Neural cell (in vitro differentiated cells): ENCODE results near the gene CDH19.

Source experiments
- EP300 ChIP-seq: fragments of 450-650 bp; conservative IDR thresholded peaks from 2 replicates; pipeline ENCODE4 v1.6.1; 2014; ENCODE audit warnings: antibody characterized with exemption, mild to moderate bottlenecking, moderate library complexity; ENCODE audit not compliant: poor library complexity, severe bottlenecking
- POLR2AphosphoS5 ChIP-seq: IDR thresholded peaks from 2 replicates; pipeline ENCODE4 v1.6.1; 2012
- TF ChIP-seq, protein P1 (sequence below): fragments of 450-650 bp; IDR thresholded peaks from 2 replicates; pipeline ENCODE4 v1.5.1; 2014; ENCODE audit warnings: antibody characterized with exemption, mild to moderate bottlenecking, moderate library complexity; ENCODE audit not compliant: poor library complexity, severe bottlenecking

DNA sequence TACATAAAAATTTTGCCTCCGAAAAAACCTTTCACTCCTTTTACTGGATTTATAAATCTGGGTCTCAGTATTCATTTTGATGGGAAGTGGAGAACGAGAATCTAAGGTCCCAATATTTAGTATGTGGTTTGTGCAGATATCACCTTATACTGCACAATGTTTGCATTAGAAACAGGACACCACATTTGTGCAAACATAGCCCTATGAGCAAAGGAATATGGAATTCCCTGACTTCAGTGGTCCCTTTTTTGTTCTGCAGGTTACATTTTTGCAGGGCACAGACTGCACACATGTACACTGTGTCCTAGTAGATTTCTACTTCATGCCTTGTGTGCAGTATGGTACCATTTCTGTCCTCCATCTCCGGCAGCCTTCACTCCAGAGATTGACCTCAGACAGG lies 130.0 kb downstream of the CDH19 start:
- TF ChIP-seq, protein P1, sequence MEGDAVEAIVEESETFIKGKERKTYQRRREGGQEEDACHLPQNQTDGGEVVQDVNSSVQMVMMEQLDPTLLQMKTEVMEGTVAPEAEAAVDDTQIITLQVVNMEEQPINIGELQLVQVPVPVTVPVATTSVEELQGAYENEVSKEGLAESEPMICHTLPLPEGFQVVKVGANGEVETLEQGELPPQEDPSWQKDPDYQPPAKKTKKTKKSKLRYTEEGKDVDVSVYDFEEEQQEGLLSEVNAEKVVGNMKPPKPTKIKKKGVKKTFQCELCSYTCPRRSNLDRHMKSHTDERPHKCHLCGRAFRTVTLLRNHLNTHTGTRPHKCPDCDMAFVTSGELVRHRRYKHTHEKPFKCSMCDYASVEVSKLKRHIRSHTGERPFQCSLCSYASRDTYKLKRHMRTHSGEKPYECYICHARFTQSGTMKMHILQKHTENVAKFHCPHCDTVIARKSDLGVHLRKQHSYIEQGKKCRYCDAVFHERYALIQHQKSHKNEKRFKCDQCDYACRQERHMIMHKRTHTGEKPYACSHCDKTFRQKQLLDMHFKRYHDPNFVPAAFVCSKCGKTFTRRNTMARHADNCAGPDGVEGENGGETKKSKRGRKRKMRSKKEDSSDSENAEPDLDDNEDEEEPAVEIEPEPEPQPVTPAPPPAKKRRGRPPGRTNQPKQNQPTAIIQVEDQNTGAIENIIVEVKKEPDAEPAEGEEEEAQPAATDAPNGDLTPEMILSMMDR: no peak
- TF ChIP-seq EP300: no peak
- no peak for TF ChIP-seq POLR2AphosphoS5
